Activated gamma-delta T cell treated with anti-CD3 and anti-CD28 coated beads, Interleukin-2, amount 50 U/mL, for 16 hours (primary cell): ENCODE results near the gene HECTD4.

Experiments
- DNase-seq: peaks from one replicate; pipeline ENCODE4 v3.0.0-alpha.2; 2020; ENCODE audit warnings: low read depth

Gene HECTD4

GRCh38 chr12:112322441-112322840 is 59.8 kb downstream of the HECTD4 start:
- DNase-seq: no peak

DNA sequence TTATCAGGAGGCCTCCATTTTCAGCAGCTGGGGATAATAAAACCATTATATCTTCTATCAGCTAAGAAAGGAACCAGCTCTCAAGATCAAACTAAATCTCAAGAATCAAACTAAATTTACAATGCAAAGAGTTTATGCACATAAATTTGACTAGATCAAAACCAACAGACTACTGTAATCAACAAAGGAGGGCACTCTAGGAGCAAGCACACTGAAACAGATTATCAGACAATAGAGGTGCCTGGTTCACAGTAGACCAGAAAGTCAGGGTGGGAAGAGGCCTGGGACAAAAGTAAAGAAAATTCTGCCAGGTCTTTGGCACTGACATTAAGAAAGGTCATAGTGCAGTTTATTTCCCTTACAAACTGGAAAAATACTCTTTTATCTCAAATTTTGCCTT is 61.0 kb downstream of the HECTD4 start:
- DNase-seq: no peak

- no peak for DNase-seq
These were observed 62.8 kb downstream of the HECTD4 start for GRCh38 chr12:112319395-112319794.

- no peak for DNase-seq
These were observed 64.8 kb downstream of the HECTD4 start for GRCh38 chr12:112317481-112317880.

GRCh38 chr12:112314981-112315380 is 67.2 kb downstream of the HECTD4 start:
- no peak for DNase-seq

DNA sequence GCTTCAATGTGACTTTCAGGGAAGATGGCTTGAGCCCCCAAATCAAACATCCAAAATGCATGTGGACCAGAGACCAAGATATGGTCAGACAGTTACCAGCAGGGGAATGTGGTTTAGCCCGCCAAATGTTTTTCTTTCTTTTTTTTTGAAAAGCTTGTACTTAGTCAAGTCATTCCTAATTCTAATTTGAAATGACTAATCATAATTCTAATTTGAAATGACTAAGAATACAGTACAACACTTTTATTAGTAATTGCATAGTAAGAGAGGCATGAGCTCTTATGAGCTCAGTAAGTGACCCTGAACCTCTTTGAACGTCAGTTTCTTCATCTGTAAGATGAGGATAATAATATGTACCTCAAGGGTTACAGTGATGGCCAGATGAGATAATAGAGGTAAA is 72.4 kb downstream of the HECTD4 start:
- DNase-seq: no peak

DNA sequence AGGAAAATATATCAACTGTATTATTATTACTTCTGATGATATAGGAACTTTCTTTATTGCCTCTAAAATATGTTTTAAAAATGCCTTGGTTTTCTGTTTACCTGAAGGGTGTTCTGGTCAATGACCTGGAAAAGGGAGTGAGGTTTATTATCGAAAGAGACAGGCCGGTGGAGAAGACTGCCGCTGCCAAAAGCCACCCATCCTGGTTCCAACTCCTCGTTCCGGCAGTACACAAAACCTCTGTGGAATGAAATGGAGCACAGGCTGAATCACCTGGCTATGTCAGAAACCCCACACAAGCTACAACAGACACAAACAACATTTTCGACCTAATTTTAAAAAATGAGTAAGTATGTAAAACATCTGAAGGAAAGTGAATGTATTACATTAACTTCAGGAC is 73.6 kb downstream of the HECTD4 start:
- DNase-seq: no peak

GRCh38 chr12:112308161-112308560 is 74.1 kb downstream of the HECTD4 start:
- DNase-seq: no peak

GRCh38 chr12:112307317-112308011 is 74.8 kb downstream of the HECTD4 start:
- DNase-seq: no peak

DNA sequence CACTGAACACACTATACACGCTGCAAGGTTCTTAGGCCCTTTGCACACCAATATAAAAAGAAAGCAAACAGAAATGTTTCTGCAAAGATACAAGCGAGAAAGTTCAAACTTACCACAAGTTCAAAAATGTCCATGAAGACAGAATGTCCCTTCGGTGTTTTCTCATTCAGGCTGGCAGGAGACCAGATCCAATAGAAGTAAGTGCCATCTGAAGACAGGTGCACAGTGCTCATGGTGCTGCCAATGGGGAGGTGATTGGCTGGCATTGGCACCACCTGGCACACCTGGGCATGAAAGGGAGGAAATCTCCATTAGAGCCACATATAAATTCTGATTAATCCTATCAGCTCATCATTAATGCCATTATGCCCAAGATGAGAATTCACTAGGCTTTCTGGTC is 76.3 kb downstream of the HECTD4 start:
- DNase-seq: no peak

DNA sequence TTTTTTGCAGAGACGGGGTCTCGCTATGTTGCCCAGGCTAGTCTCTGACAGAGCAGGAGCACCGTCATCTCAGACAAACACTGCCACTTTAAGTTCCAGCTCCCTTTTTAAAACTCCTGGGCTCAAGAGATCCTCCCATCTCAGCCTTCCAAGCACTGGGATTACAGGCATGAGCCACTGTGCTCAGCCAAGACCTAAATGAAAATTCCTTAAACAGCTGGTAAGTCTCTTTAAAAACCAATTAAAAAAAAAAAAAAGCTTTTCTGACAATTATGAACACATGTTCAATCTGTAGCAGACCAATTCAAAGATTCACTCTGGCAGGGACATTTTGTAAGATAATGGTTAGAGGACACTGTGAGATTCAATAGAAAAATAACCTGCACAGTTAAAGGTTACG is 77.8 kb downstream of the HECTD4 start:
- no peak for DNase-seq

- no peak for DNase-seq
These were observed 78.4 kb downstream of the HECTD4 start for GRCh38 chr12:112303799-112304198.

DNA sequence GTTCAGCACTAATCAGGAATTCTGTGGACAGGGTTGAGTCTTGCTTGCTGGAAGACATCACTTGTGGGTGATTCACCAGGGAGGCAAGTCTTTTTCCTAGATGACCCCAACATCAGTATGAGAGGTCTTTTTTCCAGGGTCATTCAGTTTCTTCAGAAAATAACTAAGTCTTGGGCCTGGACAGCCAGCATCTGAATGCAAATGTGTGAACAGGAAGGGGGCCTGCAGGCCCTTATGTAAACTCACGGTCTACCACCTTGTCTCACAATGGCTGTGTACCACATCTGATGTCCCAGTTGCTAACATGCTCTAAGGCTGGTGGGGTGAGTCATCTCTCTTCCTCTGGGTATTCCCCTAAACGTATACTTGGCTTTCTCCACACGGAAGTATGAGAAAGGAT is 79.2 kb downstream of the HECTD4 start:
- peak; percentile 43 for DNase-seq

- DNase-seq: no peak
These were observed 82.5 kb downstream of the HECTD4 start for GRCh38 chr12:112299704-112300103.

DNA sequence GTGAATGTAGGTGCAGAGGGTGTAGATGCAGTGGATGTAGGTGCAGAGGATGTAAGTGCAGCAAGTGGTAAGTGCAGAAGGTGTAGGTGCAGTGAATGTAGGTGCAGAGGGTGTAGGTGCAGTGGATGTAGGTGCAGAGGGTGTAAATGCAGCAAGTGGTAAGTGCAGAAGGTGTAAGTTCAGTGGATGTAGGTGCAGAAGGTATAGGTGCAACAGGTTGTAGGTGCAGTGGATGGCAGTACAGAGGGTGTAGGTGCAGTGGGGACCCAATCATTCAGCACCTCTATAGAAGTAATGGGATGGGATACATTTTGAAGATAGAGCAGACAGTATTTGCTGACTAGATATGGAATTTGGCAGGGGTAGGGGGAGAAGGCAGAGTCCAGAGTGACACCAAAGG is 85.0 kb downstream of the HECTD4 start:
- no peak for DNase-seq

DNA sequence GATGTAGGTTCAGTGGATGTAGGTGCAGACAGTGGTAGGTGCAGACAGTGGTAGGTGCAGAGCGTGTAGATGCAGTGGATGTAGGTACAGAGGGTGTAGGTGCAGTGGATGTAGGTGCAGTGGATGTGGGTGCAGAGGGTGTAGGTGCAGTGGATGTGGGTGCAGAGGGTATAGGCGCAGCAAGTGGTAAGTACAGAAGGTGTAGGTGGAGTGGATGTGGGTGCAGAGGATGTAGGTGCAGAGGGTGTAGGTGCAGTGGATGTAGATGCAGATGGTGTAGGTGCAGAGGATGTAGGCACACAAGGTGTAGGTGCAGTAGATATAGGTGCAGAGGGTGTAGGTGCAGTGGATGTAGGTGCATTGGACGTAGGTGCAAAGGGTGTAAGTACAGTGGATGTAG is 86.0 kb downstream of the HECTD4 start:
- DNase-seq: no peak

- DNase-seq: no peak
These were observed 87.4 kb downstream of the HECTD4 start for GRCh38 chr12:112294793-112295192.

GRCh38 chr12:112288638-112289037 is 93.6 kb downstream of the HECTD4 start:
- no peak for DNase-seq

- DNase-seq: no peak
These were observed 96.4 kb downstream of the HECTD4 start for GRCh38 chr12:112285600-112286401.

DNA sequence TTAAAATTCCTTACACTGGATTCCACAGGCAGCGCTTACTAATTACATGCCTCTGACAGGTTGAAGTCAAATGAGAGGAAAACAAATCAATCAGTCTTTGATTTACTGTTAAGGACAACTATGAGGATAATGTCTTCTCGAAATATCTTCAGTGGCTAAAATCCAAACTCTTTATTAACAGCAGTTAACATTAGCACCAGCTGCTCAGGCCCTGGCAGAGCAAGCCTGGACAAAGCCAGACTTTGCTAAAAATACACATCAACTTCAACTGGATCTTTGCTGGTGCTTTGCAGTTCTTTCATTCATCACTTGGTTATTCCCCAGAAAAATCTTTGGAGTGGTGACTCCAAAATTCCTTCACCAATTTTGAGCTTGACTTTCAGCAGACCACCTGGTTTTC is 98.7 kb downstream of the HECTD4 start:
- DNase-seq: no peak

DNA sequence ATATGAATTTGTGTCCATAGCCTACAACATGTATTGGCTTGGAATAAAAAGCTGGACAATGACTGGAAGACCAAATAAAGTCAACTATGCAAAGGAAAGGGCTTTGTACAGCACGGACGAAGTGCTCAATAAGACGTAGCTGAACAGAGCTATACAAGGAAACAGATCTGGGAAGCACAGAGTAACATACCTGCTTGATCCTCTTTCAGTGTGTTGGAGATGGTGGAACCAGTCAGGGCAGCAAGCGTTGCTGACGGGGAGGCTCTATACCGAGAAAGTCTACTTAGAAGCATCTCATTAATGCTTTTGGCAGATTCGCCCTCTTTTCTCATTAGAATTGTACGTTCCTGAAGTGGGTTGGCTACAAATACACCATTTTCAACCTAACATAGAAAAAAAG is 99.3 kb downstream of the HECTD4 start:
- no peak for DNase-seq

DNA sequence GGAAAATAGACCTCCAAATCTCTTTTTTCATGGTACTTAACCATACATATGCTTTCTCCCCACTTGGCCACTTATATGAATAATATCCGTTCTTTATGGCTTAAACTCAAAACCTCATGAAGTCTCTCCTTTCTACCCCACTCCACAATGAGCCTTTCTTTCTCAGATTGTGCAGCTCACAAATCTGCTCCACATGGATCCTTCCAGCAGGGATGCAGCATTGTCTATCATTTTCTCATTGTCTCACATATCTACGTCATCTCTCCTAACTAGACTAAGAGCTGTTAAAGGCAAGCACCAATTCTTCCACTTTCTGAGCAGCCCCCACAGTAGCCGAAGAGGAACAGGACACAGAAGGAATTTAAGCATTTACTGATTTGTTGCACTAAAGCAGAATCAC is 106.4 kb downstream of the HECTD4 start:
- DNase-seq: no peak

GRCh38 chr12:112275207-112275606 is 107.0 kb downstream of the HECTD4 start:
- DNase-seq: no peak

DNA sequence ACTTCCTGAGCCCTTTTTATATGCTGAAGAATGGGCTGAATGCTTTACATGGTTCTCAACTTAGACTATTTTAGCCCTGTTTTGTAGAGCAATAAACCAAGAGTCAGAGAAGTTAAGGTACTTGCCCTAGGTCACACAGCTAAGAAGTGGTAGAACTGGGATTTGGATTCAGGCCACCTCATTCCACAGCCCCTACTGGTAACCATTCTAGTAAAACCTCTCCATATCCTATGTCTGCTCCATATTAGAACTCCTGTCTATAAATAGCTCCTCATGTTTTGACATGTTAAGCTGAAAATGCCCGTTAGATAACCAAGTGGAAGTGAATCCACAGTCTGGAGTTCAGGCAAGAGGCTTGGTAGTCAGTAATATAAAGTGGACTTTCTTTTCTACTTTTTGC is 111.6 kb downstream of the HECTD4 start:
- DNase-seq: no peak
